Small intestine (tissue), 7 donors: ENCODE measurements around the gene POLA1. TPM values are rescaled to one million over a fixed set of nuclear protein-coding genes. Genes with fewer than 3 reads are reported as not detected.

Experiments used
- DNase-seq, 2 donors: peaks; one replicate each; pipeline versions ENCODE4 v3.0.0 to v3.0.0-alpha.2; 2013
- FAIRE-seq: peaks from 2 replicates; lab custom pipeline; 2012; peaks lifted over from hg19 to GRCh38; lab: Jason Lieb, UNC
- H3K27ac ChIP-seq, 3 donors: one replicate each; pipeline ENCODE4 v1.5.1; 2013; ENCODE audit warnings: low read length in 2 of 3, mild to moderate bottlenecking in 2 of 3, control low read depth in 1 of 3, inconsistent platforms in 1 of 3, low read depth in 1 of 3, moderate library complexity in 1 of 3
- H3K27me3 ChIP-seq, 3 donors: one replicate each; pipeline ENCODE4 v1.6.1; 2013; ENCODE audit warnings: low read length in 3 of 3, inconsistent platforms in 1 of 3; ENCODE audit not compliant: control insufficient read depth in 3 of 3, insufficient read depth in 3 of 3
- H3K36me3 ChIP-seq, 3 donors: one replicate each; pipeline ENCODE4 v1.6.1; 2013; ENCODE audit warnings: low read length in 3 of 3, inconsistent platforms in 1 of 3, low read depth in 1 of 3, mild to moderate bottlenecking in 1 of 3, moderate library complexity in 1 of 3; ENCODE audit not compliant: control insufficient read depth in 3 of 3, insufficient read depth in 2 of 3
- H3K4me1 ChIP-seq, 3 donors: one replicate each; pipeline ENCODE4 v1.6.1; 2013; ENCODE audit warnings: low read length in 2 of 3, inconsistent platforms in 1 of 3, low read depth in 1 of 3, mild to moderate bottlenecking in 1 of 3, moderate library complexity in 1 of 3; ENCODE audit not compliant: control insufficient read depth in 3 of 3, insufficient read depth in 2 of 3
- H3K4me3 ChIP-seq, 3 donors: one replicate each; pipeline ENCODE4 v1.5.1; 2013; ENCODE audit warnings: low read length in 3 of 3, control low read depth in 1 of 3, inconsistent platforms in 1 of 3, low read depth in 1 of 3, mild to moderate bottlenecking in 1 of 3, moderate library complexity in 1 of 3
- H3K9me3 ChIP-seq, 2 donors: one replicate each; pipeline ENCODE4 v1.6.1; 2013; ENCODE audit warnings: low read depth in 1 of 2, low read length in 1 of 2; ENCODE audit not compliant: control insufficient read depth in 2 of 2, insufficient read depth in 1 of 2
- WGBS, 3 donors: extraction: QIAGEN DNeasy Blood & Tissue Kit; methylation state at CpG; one replicate each; pipeline ENCODE4 v1.1.7; 2013; 5-methylcytosine and 5-hydroxymethylcytosine counted together
- polyA plus RNA-seq, 4 donors: library from polyadenylated mRNA; stranded (reverse) in 3 of 4; unstranded in 1 of 4; fragments of 200-250 nt in 3 of 4; fragments of 120-200 nt in 1 of 4; gene quantifications; one replicate each; pipeline versions ENCODE4 v1.2.1 to v1.2.3, GENCODE V29; 2013
- donor health status: healthy with polysubstance abuse.
- donor health status: control.
- donor health status: control.
- donor health status: Bipolar disorder and iron deficiency.
- donor health status: healthy.

POLA1 gene
- polyA plus RNA-seq, 4 donors, result 2.2 to 10.8 (median 4.7) TPM

- H3K27ac ChIP-seq, result no peak overlapping the region
- no peak for DNase-seq
- H3K36me3 ChIP-seq, result no peaks in the 10 kb centered on the region
- no peak for FAIRE-seq
- peaks cover 0 to 14% (median 4%) of the 10 kb centered on the region in 3 donors for H3K4me1 ChIP-seq
- H3K4me3 ChIP-seq, result no peak overlapping the region
- H3K9me3 ChIP-seq, result no peaks in the 10 kb centered on the region
- 43 to 74% (median 53%) methylated on average over 6 of the region's 6 CpGs for WGBS, 3 donors
- H3K27me3 ChIP-seq, result no peaks in the 10 kb centered on the region
Measured at GRCh38 chrX:24657671-24658386, 35.9 kb upstream of the POLA1 start.

GRCh38 chrX:24658421-24658820 lies 35.3 kb upstream of the POLA1 start:
- H3K9me3 ChIP-seq, result no peaks in the 10 kb centered on the region
- DNase-seq, result no peak

GRCh38 chrX:24659106-24659505 lies 34.6 kb upstream of the POLA1 start:
- no peaks in the 10 kb centered on the region for H3K36me3 ChIP-seq
- no peak overlapping the region for H3K4me3 ChIP-seq
- no peak for DNase-seq
- 30 to 64% (median 32%) methylated on average over 1 of the region's 1 CpG for WGBS, 3 donors
- no peaks in the 10 kb centered on the region for H3K9me3 ChIP-seq
- no peak for FAIRE-seq
- no peak overlapping the region for H3K27ac ChIP-seq
- no peaks in the 10 kb centered on the region for H3K27me3 ChIP-seq
- H3K4me1 ChIP-seq, result peaks cover 0 to 16% (median 4%) of the 10 kb centered on the region in 3 donors

More at GRCh38 chrX:24658421-24658820, 35.3 kb upstream of the POLA1 start:
- Histone ChIP-seq H3K36me3 (no peaks in the 10 kb centered on the region), H3K27me3 (no peaks in the 10 kb centered on the region), H3K4me3 (no peak overlapping the region), H3K27ac (no peak overlapping the region), H3K4me1 (peaks cover 0 to 16% (median 4%) of the 10 kb centered on the region in 3 donors)
- no peak for FAIRE-seq

- DNase-seq (no peak), FAIRE-seq (no peak)
- Histone ChIP-seq H3K4me3 (no peak overlapping the region), H3K27ac (no peak overlapping the region), H3K9me3 (no peaks in the 10 kb centered on the region), H3K4me1 (peaks cover 0 to 16% (median 4%) of the 10 kb centered on the region in 3 donors), H3K27me3 (no peaks in the 10 kb centered on the region), H3K36me3 (no peaks in the 10 kb centered on the region)
- WGBS, 3 donors, result 71 to 86% (median 83%) methylated on average over 3 of the region's 3 CpGs
Measured at GRCh38 chrX:24659646-24660045, 34.1 kb upstream of the POLA1 start.

GRCh38 chrX:24661292-24661691 lies 32.4 kb upstream of the POLA1 start:
- FAIRE-seq (no peak), DNase-seq (no peak)
- Histone ChIP-seq H3K9me3 (no peaks in the 10 kb centered on the region), H3K4me1 (peaks cover 0 to 16% (median 4%) of the 10 kb centered on the region in 3 donors), H3K36me3 (no peaks in the 10 kb centered on the region), H3K27me3 (no peaks in the 10 kb centered on the region), H3K4me3 (no peak overlapping the region), H3K27ac (no peak overlapping the region)

- Histone ChIP-seq H3K4me1 (peaks cover 0 to 16% (median 4%) of the 10 kb centered on the region in 3 donors), H3K9me3 (no peaks in the 10 kb centered on the region), H3K4me3 (no peak overlapping the region), H3K36me3 (no peaks in the 10 kb centered on the region), H3K27ac (peak overlapping the region in 1 of 3 donors; percentile 58), H3K27me3 (no peaks in the 10 kb centered on the region)
- DNase-seq, result peak; percentile 3 to 26
- FAIRE-seq, result no peak
- 4 to 68% (median 38%) methylated on average over 4 of the region's 4 CpGs for WGBS, 3 donors
Measured at GRCh38 chrX:24662352-24662751, 31.4 kb upstream of the POLA1 start.

- H3K4me1 ChIP-seq, result no peaks in the 10 kb centered on the region
- no peak overlapping the region for H3K4me3 ChIP-seq
- no peaks in the 10 kb centered on the region for H3K9me3 ChIP-seq
- H3K27me3 ChIP-seq, result no peaks in the 10 kb centered on the region
- FAIRE-seq (no peak), DNase-seq (no peak)
- no peaks in the 10 kb centered on the region for H3K36me3 ChIP-seq
- H3K27ac ChIP-seq, result no peak overlapping the region
- WGBS, 3 donors, result 37 to 63% (median 62%) methylated on average over 3 of the region's 3 CpGs
Measured at GRCh38 chrX:24668111-24668510, 25.6 kb upstream of the POLA1 start.

GRCh38 chrX:24672701-24673190 lies 21.0 kb upstream of the POLA1 start:
- H3K4me3 ChIP-seq, result no peak overlapping the region
- no peaks in the 10 kb centered on the region for H3K27me3 ChIP-seq
- no peaks in the 10 kb centered on the region for H3K4me1 ChIP-seq
- H3K9me3 ChIP-seq, result no peaks in the 10 kb centered on the region
- peak overlapping the region in 1 of 3 donors; percentile 48 for H3K27ac ChIP-seq
- FAIRE-seq (no peak), DNase-seq (peak; percentile 41 to 62)
- WGBS, 3 donors, result 16 to 63% (median 44%) methylated on average over 11 of the region's 11 CpGs
- H3K36me3 ChIP-seq, result no peaks in the 10 kb centered on the region
